ENCODE measurements around the gene ITGA2B. TPM values are rescaled to one million over a fixed set of nuclear protein-coding genes. Genes with fewer than 3 reads are reported as not detected.

ITGA2B gene
- total RNA-seq = 0.07 TPM in 1 of 2 replicates, not detected in the other

DNA sequence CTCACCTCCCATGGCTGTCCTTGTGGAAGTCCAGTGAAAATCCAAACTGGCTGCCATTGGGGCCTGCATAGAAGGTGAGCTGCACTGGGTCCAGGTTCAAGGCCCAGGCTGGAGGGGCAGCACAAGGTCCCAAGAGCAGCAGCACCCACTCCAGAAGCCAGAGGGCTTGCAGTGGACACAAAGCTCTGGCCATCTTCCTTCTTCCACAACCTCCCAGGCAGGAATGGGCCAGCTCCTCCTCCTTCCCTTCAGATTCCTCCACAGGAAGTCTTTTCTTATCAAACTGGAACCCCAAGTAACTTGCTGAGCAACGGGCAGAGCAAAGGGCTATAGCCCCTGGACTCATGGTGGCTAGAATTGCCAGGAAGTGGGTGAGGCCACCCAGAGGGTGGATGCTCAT is at the start of gene ITGA2B:
TSS of gene ITGA2B (minus strand) at position 369 of the 400 bp plus-strand sequence. CDS start at position 193, 176 bp downstream.

DNA sequence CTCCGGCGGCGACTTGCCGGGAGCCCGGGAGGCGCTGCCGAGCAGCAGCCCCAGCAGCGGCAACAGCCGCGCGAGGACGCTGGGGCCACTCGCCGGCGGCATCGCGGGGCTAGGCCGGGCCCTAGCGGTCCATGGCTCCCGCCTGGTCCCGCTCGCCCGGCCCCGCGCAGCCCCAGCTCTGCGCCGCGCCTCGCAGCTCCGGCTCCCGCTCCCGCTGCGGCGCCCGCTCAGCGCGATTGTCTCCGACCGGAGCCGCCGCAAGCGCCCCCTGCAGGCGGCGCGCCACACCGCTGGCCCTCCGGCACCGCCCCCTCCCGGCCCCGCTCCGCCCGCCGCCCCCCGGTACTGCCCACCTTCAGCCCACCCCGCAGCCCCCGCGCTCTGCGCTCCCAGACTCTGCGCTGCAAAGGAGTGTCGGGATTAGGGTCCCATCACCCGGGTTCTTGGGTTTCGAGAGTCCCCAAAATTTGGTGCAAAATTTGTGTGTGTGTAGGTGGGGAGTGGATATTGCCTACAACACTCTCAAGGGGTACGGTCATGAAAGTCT is 25.8 kb downstream of the ITGA2B start, which contains the start of gene FAM171A2:
TSS of gene FAM171A2 (minus strand) at position 241 of the 547 bp plus-strand sequence. CDS start at position 102, 139 bp downstream.

DNA sequence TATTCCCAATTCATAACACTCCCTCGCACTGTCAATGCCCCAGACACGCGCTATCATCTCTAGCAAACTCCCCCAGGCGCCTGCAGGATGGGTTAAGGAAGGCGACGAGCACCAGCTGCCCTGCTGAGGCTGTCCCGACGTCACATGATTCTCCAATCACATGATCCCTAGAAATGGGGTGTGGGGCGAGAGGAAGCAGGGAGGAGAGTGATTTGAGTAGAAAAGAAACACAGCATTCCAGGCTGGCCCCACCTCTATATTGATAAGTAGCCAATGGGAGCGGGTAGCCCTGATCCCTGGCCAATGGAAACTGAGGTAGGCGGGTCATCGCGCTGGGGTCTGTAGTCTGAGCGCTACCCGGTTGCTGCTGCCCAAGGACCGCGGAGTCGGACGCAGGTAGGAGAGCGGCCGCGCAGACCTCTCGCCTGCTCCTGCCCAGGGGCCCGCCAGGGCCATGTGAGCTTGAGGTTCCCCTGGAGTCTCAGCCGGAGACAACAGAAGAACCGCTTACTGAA is 44.5 kb downstream of the ITGA2B start, which contains the start of gene GRN:
TSS of gene GRN (plus strand) at position 364 of the 515 bp plus-strand sequence. CDS start 3,863 bp downstream, outside the sequence.

DNA sequence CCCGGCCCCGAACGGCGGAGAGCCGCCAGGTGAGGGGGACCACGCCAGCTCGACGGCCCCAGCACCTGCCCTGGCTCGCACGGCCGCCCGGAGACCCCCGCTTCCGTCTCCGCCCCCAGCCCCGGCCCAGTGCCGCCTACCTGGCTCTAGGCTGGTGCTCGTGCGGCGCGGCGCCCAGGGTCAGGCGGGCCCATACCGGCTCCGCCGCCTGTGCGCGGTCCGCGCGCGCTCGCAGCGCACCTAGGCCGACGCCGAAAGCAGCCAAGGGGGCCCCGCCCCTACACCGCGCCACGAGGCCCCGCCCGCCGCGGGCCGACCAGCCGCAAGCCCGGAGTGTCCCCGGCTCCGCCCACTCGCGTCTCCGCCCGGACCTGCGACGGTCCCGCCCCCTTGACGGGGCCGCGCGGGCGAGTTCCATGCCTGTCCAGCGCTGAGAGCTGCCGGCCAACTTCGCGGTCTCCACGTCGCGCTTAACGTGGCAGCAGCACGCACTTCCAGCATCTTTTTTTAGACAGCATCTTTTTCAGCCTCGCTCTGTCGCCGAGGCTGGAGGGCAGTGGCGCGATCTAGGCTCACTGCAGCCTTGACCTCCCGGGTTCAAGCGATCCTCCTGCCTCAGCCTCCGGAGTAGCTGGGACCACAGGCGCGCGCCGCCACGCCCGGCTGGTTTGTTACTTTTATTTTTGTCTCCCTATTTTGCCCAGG is 64.7 kb downstream of the ITGA2B start, which contains the start of gene SLC25A39:
TSS of gene SLC25A39 (minus strand) at position 253 of the 705 bp plus-strand sequence. CDS start 1,261 bp downstream, outside the sequence.

Other genes starting within 250 kb of the ITGA2B start
- 5.0 and 9.4 TPM in 2 replicates for gene HROB, start 247.7 kb downstream of the ITGA2B start, total RNA-seq
- not detected in 2 replicates for gene ASB16, start 218.9 kb downstream of the ITGA2B start, total RNA-seq
- 19.0 and 28.1 TPM in 2 replicates for gene TMUB2, start 202.7 kb downstream of the ITGA2B start, total RNA-seq
- 34.2 and 53.6 TPM in 2 replicates for gene ATXN7L3, start 189.8 kb downstream of the ITGA2B start, total RNA-seq
- gene UBTF, start 170.0 kb downstream of the ITGA2B start, total RNA-seq = 41.1 and 42.3 TPM in 2 replicates
- gene SLC4A1, start 121.5 kb downstream of the ITGA2B start, total RNA-seq = not detected in 2 replicates
- gene RUNDC3A, start 81.0 kb downstream of the ITGA2B start, total RNA-seq = 0.92 and 4.3 TPM in 2 replicates
- 203 and 225 TPM in 2 replicates for gene SLC25A39, start 64.8 kb downstream of the ITGA2B start, total RNA-seq
- 475 and 574 TPM in 2 replicates for gene GRN, start 44.3 kb downstream of the ITGA2B start, total RNA-seq
- 4.2 and 5.6 TPM in 2 replicates for gene FAM171A2, start 25.8 kb downstream of the ITGA2B start, total RNA-seq
- 10.6 and 17.9 TPM in 2 replicates for gene GPATCH8, start 113.8 kb upstream of the ITGA2B start, total RNA-seq
- gene FZD2, start 167.8 kb upstream of the ITGA2B start, total RNA-seq = 3.3 and 4.6 TPM in 2 replicates